Activated B cell treated with CpG ODN at 0.5 μM for 24 hours (primary cell): ENCODE data around the gene IGFN1. TPM values are rescaled to one million over a fixed set of nuclear protein-coding genes. Genes with fewer than 3 reads are reported as not detected.

Experiments
- ATAC-seq: fragments of 200-7000 bp; cut with Tn5 transposase; one replicate; pipeline ENCODE4 v1.10.0; 2021; ENCODE audit warnings: low read depth, mild to moderate bottlenecking, moderate library complexity
- CTCF ChIA-PET: fragments of 350-600 bp; sonication (Branson Sonifier 250); formaldehyde crosslinking; loops from one replicate; lab custom pipeline; 2021; ENCODE audit warnings: antibody characterized with exemption; lab: Charles Lee
- POLR2A ChIA-PET: fragments of 350-600 bp; sonication (Branson Sonifier 250); formaldehyde crosslinking; loops from one replicate; lab custom pipeline; 2021; ENCODE audit warnings: antibody characterized with exemption; lab: Charles Lee
- DNase-seq: peaks from one replicate; pipeline ENCODE4 v3.0.0; 2022
- H3K27ac Mint-ChIP-seq: one replicate; pipeline ENCODE4 v1.8.0; 2020; ENCODE audit warnings: mixed read lengths
- H3K27me3 Mint-ChIP-seq: one replicate; pipeline ENCODE4 v1.8.0; 2021; ENCODE audit warnings: mixed read lengths
- H3K36me3 Mint-ChIP-seq: one replicate; pipeline ENCODE4 v1.8.0; 2021; ENCODE audit warnings: low read depth, mixed read lengths
- H3K4me1 Mint-ChIP-seq: one replicate; pipeline ENCODE4 v1.8.0; 2021; ENCODE audit warnings: mixed read lengths
- H3K4me3 Mint-ChIP-seq: one replicate; pipeline ENCODE4 v1.8.0; 2020; ENCODE audit warnings: mild to moderate bottlenecking, mixed read lengths
- H3K9me3 Mint-ChIP-seq: one replicate; pipeline ENCODE4 v1.8.0; 2020; ENCODE audit warnings: mixed read lengths
- CTCF ChIP-seq: fragments of 200-600 bp; IDR thresholded peaks from one replicate; pipeline ENCODE4 v1.8.0; 2022; ENCODE audit warnings: antibody characterized with exemption, mild to moderate bottlenecking
- intact Hi-C: fragments of 100-400 bp; cut with micrococcal nuclease; formaldehyde crosslinking; loops from one replicate; pipeline ENCODE4 v1.15.1; 2024
- total RNA-seq: library from RNA; stranded (reverse); gene quantifications from 2 replicates; pipeline ENCODE4 v1.2.3, GENCODE V29; 2022

The IGFN1 gene
- not detected in 2 replicates for total RNA-seq

DNA sequence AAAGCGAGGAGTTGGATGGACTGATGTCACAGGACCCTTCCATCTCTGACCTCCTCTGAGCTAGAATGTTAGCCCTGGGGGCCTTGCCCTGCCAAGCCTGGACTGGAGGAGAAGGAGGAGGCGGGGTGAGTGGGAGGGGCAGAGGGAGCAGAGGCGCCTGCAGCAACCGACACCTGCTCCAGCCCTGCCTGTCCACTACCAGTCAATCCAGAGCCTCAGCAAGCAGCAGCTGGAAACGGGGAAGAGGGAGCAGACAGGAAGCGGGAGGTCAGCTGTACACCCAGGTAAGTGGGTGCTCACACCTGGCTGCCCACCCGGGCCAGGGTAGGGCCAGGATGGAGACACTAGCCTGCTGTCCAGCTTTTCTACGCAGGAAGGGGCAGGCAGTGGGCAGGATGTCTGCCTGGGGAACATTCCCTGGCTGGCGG lies at the start of gene IGFN1:
Gene IGFN1 (plus strand): TSS at position 201 of the 428 bp plus-strand sequence. CDS start 2,470 bp downstream, outside the sequence.
- no peak for ATAC-seq

GRCh38 chr1:201140941-201141260 lies 49.7 kb upstream of the IGFN1 start:
- H3K27me3 Mint-ChIP-seq = no peaks in the 10 kb centered on the region
- POLR2A ChIA-PET = interaction anchor here (1.0 kb wide), 1 partner anchor 14 kb away, joined by 3 read pairs; no protein-coding TSS in a partner anchor
- peaks cover 5% of the 10 kb centered on the region for H3K4me1 Mint-ChIP-seq
- intact Hi-C loops = no loop called here
- peaks cover 76% of the 10 kb centered on the region for H3K36me3 Mint-ChIP-seq
- H3K9me3 Mint-ChIP-seq = no peaks in the 10 kb centered on the region
- TF ChIP-seq CTCF = no peak
- DNase-seq = no peak
- H3K27ac Mint-ChIP-seq = no peak overlapping the region
- no peak for ATAC-seq
- CTCF ChIA-PET = interaction anchor here (1.0 to 1.3 kb wide), 2 partner anchors 8 to 27 kb away, joined by 3 read pairs; no protein-coding TSS in a partner anchor
- H3K4me3 Mint-ChIP-seq = no peak overlapping the region

More for the DNA sequence above, at the start of gene IGFN1:
- TF ChIP-seq CTCF = no peak
- Mint-ChIP-seq H3K27me3 (peaks cover 16% of the 10 kb centered on the region), H3K9me3 (no peaks in the 10 kb centered on the region), H3K4me3 (no peak within 1 kb of the TSS), H3K36me3 (no peaks in the 10 kb centered on the region), H3K4me1 (no peaks in the 10 kb centered on the region), H3K27ac (no peak within 1 kb of the TSS)
- CTCF ChIA-PET = no interaction called here
- intact Hi-C loops = no loop called here
- DNase-seq = no peak
- POLR2A ChIA-PET = no interaction called here

GRCh38 chr1:201141418-201141817 lies 49.2 kb upstream of the IGFN1 start:
- H3K27me3 Mint-ChIP-seq = no peaks in the 10 kb centered on the region
- H3K27ac Mint-ChIP-seq = no peak overlapping the region
- H3K4me3 Mint-ChIP-seq = no peak overlapping the region
- H3K9me3 Mint-ChIP-seq = no peaks in the 10 kb centered on the region
- H3K4me1 Mint-ChIP-seq = peaks cover 5% of the 10 kb centered on the region
- peaks cover 76% of the 10 kb centered on the region for H3K36me3 Mint-ChIP-seq
- ChIA-PET POLR2A (no interaction called here), CTCF (interaction anchor here (1.0 kb wide), 1 partner anchor 27 kb away, joined by 3 read pairs; no protein-coding TSS in a partner anchor)
- ATAC-seq (no peak), DNase-seq (no peak)
- intact Hi-C loops = no loop called here
- no peak for TF ChIP-seq CTCF

DNA sequence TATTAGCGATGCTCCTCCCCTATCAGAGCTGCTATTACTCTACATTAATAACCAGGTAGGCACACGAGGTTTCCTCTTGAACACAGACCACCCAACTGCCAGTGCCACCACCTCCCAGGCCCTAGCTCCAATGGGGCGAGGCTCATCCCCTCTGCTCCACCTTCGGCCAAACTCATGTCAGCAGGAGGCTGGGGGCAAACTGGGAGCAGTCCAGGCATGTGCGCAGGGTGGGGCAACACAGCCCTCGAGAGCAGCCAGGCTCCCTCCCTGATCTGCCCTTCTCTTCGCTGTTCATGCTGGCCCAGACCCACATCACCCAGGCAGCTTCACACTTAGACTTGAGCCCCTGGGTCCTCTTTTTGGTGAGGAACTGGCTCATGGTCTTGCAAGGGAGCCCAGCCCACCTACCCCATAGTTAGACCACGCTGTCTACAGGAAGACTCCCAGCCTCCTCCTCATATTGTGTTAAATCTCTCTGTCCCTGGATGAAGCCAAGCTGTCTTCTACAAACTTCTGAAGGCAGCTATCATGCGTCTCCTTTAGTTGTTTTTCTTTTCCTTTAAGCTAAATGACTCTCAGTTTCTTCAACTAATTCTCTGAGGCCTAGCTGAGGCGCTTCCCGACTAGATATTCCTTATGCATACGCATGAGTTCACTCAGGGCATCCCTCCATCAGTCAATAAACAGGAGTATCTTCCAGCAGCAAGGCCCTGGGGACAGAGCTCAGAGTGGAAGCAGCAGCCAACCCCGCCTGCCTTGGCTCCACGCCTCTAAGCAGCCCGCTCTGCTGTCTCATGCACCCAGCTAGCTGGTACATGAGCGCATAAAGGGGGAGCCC lies 48.4 kb upstream of the IGFN1 start:
- no peaks in the 10 kb centered on the region for H3K9me3 Mint-ChIP-seq
- DNase-seq (no peak), ATAC-seq (no peak)
- no peak for TF ChIP-seq CTCF
- no peak overlapping the region for H3K4me3 Mint-ChIP-seq
- CTCF ChIA-PET = no interaction called here
- H3K27ac Mint-ChIP-seq = no peak overlapping the region
- H3K27me3 Mint-ChIP-seq = no peaks in the 10 kb centered on the region
- H3K36me3 Mint-ChIP-seq = peaks cover 79% of the 10 kb centered on the region
- POLR2A ChIA-PET = no interaction called here
- peaks cover 5% of the 10 kb centered on the region for H3K4me1 Mint-ChIP-seq
- intact Hi-C loops = no loop called here

- intact Hi-C loops = no loop called here
- no peak for TF ChIP-seq CTCF
- ChIA-PET POLR2A (no interaction called here), CTCF (no interaction called here)
- Mint-ChIP-seq H3K27me3 (no peaks in the 10 kb centered on the region), H3K36me3 (peaks cover 80% of the 10 kb centered on the region), H3K4me1 (peaks cover 5% of the 10 kb centered on the region), H3K9me3 (no peaks in the 10 kb centered on the region), H3K27ac (no peak overlapping the region), H3K4me3 (no peak overlapping the region)
- ATAC-seq = no peak
- DNase-seq = no peak
Measured at GRCh38 chr1:201142849-201143725, 47.5 kb upstream of the IGFN1 start.
